H1 (cell line): ENCODE results near the gene C7orf25. TPM values are rescaled to one million over a fixed set of nuclear protein-coding genes. Genes with fewer than 3 reads are reported as not detected.

Experiments used
- CTCF ChIA-PET: fragments of 300-600 bp; sonication (Branson Sonifier 250); formaldehyde crosslinking; loops from one replicate; lab custom pipeline; 2021; ENCODE audit not compliant: partially characterized antibody; lab: Charles Lee
- POLR2A ChIA-PET: fragments of 300-600 bp; sonication (Branson Sonifier 250); formaldehyde crosslinking; loops from one replicate; lab custom pipeline; 2021; ENCODE audit warnings: inconsistent platforms; ENCODE audit not compliant: partially characterized antibody; lab: Charles Lee
- DNase-seq, 2 experiments: peaks; one replicate each; pipeline versions ENCODE4 v3.0.0 to v3.0.0-alpha.2; 2010 to 2022; ENCODE audit warnings: low spot score in 2 of 2, low read depth in 1 of 2, mixed read lengths in 1 of 2
- FAIRE-seq: peaks from 2 replicates; lab custom pipeline; 2011; peaks lifted over from hg19 to GRCh38; lab: Jason Lieb, UNC
- H2AFZ ChIP-seq: 2 replicates; pipeline ENCODE4 v1.8.1; 2012; ENCODE audit warnings: low read length, inconsistent platforms
- H2AK5ac ChIP-seq: 2 replicates; pipeline ENCODE4 v1.6.1; 2013; ENCODE audit warnings: low read depth, low read length
- H2BK120ac ChIP-seq: replicated peaks from 2 replicates; pipeline ENCODE3; 2013; ENCODE audit warnings: low read depth, low read length, inconsistent platforms
- H2BK12ac ChIP-seq: 2 replicates; pipeline ENCODE4 v1.6.1; 2013; ENCODE audit warnings: low read depth, low read length
- H2BK15ac ChIP-seq: 2 replicates; pipeline ENCODE4 v1.6.1; 2013; ENCODE audit warnings: low read length
- H2BK20ac ChIP-seq: 2 replicates; pipeline ENCODE4 v1.6.1; 2013; ENCODE audit warnings: low read length
- H2BK5ac ChIP-seq: 2 replicates; pipeline ENCODE4 v1.6.1; 2013; ENCODE audit warnings: low read depth, low read length
- H3K14ac ChIP-seq: 2 replicates; pipeline ENCODE4 v1.6.1; 2013; ENCODE audit warnings: inconsistent platforms; ENCODE audit not compliant: insufficient read length
- H3K18ac ChIP-seq: 2 replicates; pipeline ENCODE4 v1.6.1; 2013; ENCODE audit warnings: low read length; ENCODE audit errors: extremely low read depth
- H3K23ac ChIP-seq: 2 replicates; pipeline ENCODE4 v1.6.1; 2013; ENCODE audit warnings: inconsistent platforms; ENCODE audit not compliant: insufficient read length
- H3K23me2 ChIP-seq: 2 replicates; pipeline ENCODE4 v1.6.1; 2013; ENCODE audit warnings: low read depth, low read length
- H3K27ac ChIP-seq: 2 replicates; pipeline ENCODE4 v1.6.1; 2011; ENCODE audit warnings: low read depth, low read length, inconsistent platforms
- H3K27me3 ChIP-seq, 4 experiments: replicated peaks in 1 of 4; 1 replicate in 1 of 4; 2 replicates in 3 of 4; pipeline versions ENCODE4 v1.6.1 to v1.8.1; 2011 to 2013; ENCODE audit warnings: low read length in 3 of 4, mild to moderate bottlenecking in 3 of 4, inconsistent platforms in 2 of 4, mixed read lengths in 2 of 4, moderate library complexity in 1 of 4; ENCODE audit not compliant: control insufficient read depth in 3 of 4, insufficient read depth in 3 of 4; ENCODE audit errors: extremely low read depth in 1 of 4
- H3K36me3 ChIP-seq, 4 experiments: 2 replicates each; pipeline versions ENCODE4 v1.6.1 to v1.8.1; 2011 to 2013; ENCODE audit warnings: mild to moderate bottlenecking in 4 of 4, low read length in 3 of 4, moderate library complexity in 2 of 4, control low read depth in 1 of 4, inconsistent platforms in 1 of 4; ENCODE audit not compliant: insufficient read depth in 4 of 4, control insufficient read depth in 2 of 4
- H3K4ac ChIP-seq: replicated peaks from 2 replicates; pipeline ENCODE3; 2013; ENCODE audit warnings: low read length, low read depth, mixed read lengths, inconsistent platforms; ENCODE audit not compliant: insufficient read length
- H3K4me1 ChIP-seq, 4 experiments: replicated peaks in 1 of 4; 1 replicate in 1 of 4; 2 replicates in 3 of 4; pipeline versions ENCODE4 v1.6.1 to v1.8.1; 2011 to 2013; ENCODE audit warnings: low read length in 3 of 4, inconsistent platforms in 2 of 4, mixed read lengths in 1 of 4; ENCODE audit not compliant: insufficient read depth in 4 of 4, control insufficient read depth in 3 of 4
- H3K4me2 ChIP-seq, 2 experiments: 2 replicates each; pipeline versions ENCODE4 v1.6.1 to v1.8.1; 2011 to 2013; ENCODE audit warnings: low read depth in 2 of 2, low read length in 2 of 2, control low read depth in 1 of 2, inconsistent platforms in 1 of 2, mild to moderate bottlenecking in 1 of 2; ENCODE audit not compliant: insufficient read depth in 1 of 2
- H3K4me3 ChIP-seq, 4 experiments: fragments of 200-600, 300-600 bp in 1 of 4; sonication (generic), shearing (Covaris generic), sonication (Bioruptor Twin) in 1 of 4; 2 replicates each; pipeline versions ENCODE4 v1.5.1 to v1.8.1; 2011 to 2016; ENCODE audit warnings: low read length in 4 of 4, low read depth in 3 of 4, control low read depth in 2 of 4, inconsistent platforms in 2 of 4, mild to moderate bottlenecking in 2 of 4, mixed read lengths in 1 of 4, moderate library complexity in 1 of 4; ENCODE audit not compliant: insufficient read depth in 2 of 4; ENCODE audit errors: extremely low read depth in 1 of 4
- H3K56ac ChIP-seq: replicated peaks from 2 replicates; pipeline ENCODE3; 2013; ENCODE audit warnings: low read depth, mild to moderate bottlenecking, mixed read lengths, low read length, inconsistent platforms; ENCODE audit not compliant: insufficient read length
- H3K79me1 ChIP-seq: 2 replicates; pipeline ENCODE4 v1.6.1; 2013; ENCODE audit warnings: low read depth, low read length, control low read depth
- H3K79me2 ChIP-seq, 2 experiments: 2 replicates each; pipeline versions ENCODE4 v1.6.1 to v1.8.1; 2012 to 2013; ENCODE audit warnings: low read length in 2 of 2, mild to moderate bottlenecking in 2 of 2, inconsistent platforms in 1 of 2; ENCODE audit not compliant: insufficient read depth in 2 of 2, control insufficient read depth in 1 of 2
- H3K9ac ChIP-seq, 4 experiments: replicated peaks in 1 of 4; 1 replicate in 1 of 4; 2 replicates in 3 of 4; pipeline versions ENCODE4 v1.6.1 to v1.8.1; 2011 to 2013; ENCODE audit warnings: low read depth in 3 of 4, low read length in 3 of 4, control low read depth in 2 of 4, mild to moderate bottlenecking in 2 of 4, moderate library complexity in 2 of 4, inconsistent platforms in 1 of 4; ENCODE audit errors: extremely low read depth in 1 of 4
- H3K9me3 ChIP-seq, 2 experiments: 2 replicates each; pipeline versions ENCODE4 v1.6.1 to v1.8.1; 2012 to 2013; ENCODE audit warnings: mild to moderate bottlenecking in 2 of 2, moderate library complexity in 2 of 2, control low read depth in 1 of 2, inconsistent platforms in 1 of 2, low read depth in 1 of 2, low read length in 1 of 2, mixed read lengths in 1 of 2; ENCODE audit not compliant: insufficient read depth in 2 of 2
- H4K20me1 ChIP-seq, 2 experiments: replicated peaks in 1 of 2; 2 replicates each; pipeline versions ENCODE3 to v1.8.1; 2011 to 2013; ENCODE audit warnings: inconsistent platforms in 2 of 2, low read length in 2 of 2, mild to moderate bottlenecking in 1 of 2; ENCODE audit not compliant: insufficient read depth in 2 of 2, control insufficient read depth in 1 of 2
- H4K5ac ChIP-seq: 2 replicates; pipeline ENCODE4 v1.6.1; 2013; ENCODE audit warnings: low read length, low read depth, mixed read lengths, inconsistent platforms; ENCODE audit not compliant: insufficient read length
- H4K8ac ChIP-seq: 2 replicates; pipeline ENCODE4 v1.8.0; 2013; ENCODE audit warnings: mild to moderate bottlenecking, moderate library complexity, low read length, inconsistent platforms; ENCODE audit not compliant: insufficient read depth; ENCODE audit errors: extremely low read depth
- H4K91ac ChIP-seq: replicated peaks from 2 replicates; pipeline ENCODE3; 2013; ENCODE audit warnings: low read length, mixed read lengths, inconsistent platforms; ENCODE audit not compliant: insufficient read length
- KDM4A ChIP-seq: IDR thresholded peaks from one replicate; pipeline ENCODE4 v1.7.1; 2012; ENCODE audit warnings: low read depth, mild to moderate bottlenecking, moderate library complexity, low read length, inconsistent platforms; ENCODE audit not compliant: severe bottlenecking
- POLR2A ChIP-seq, 2 experiments: IDR thresholded peaks; 1 replicate in 1 of 2; 2 replicates in 1 of 2; pipeline ENCODE4 v1.6.1; 2011; ENCODE audit warnings: low read depth in 2 of 2, low read length in 2 of 2, mild to moderate bottlenecking in 2 of 2; ENCODE audit errors: control extremely low read depth in 1 of 2
- SAP30 ChIP-seq: fragments of 300-600 bp; sonication (generic); IDR thresholded peaks from 2 replicates; pipeline ENCODE4 v1.7.1; 2012; ENCODE audit warnings: low read length, moderate library complexity, mild to moderate bottlenecking, inconsistent platforms; ENCODE audit not compliant: insufficient read depth, insufficient replicate concordance
- TAF7 ChIP-seq: optimal IDR thresholded peaks from 2 replicates; pipeline ENCODE3; 2011; ENCODE audit warnings: low read depth, mild to moderate bottlenecking, inconsistent platforms, low read length, moderate library complexity, borderline replicate concordance
- WGBS, 2 experiments: shearing (Covaris generic) in 1 of 2; methylation state at CpG; one replicate each; pipeline versions ENCODE4 v1.1.6 to v1.1.7; 2013 to 2015; ENCODE audit warnings: low lambda C conversion rate in 2 of 2, mixed read lengths in 2 of 2, inconsistent platforms in 1 of 2, low coverage in 1 of 2, missing lambda C conversion rate in 1 of 2; ENCODE audit not compliant: insufficient replicate concordance in 2 of 2, insufficient coverage in 1 of 2, insufficient read length in 1 of 2; ENCODE audit errors: extremely low coverage in 1 of 2, missing lambda C conversion rate in 1 of 2; 5-methylcytosine and 5-hydroxymethylcytosine counted together
- polyA plus RNA-seq, 7 experiments: library from polyadenylated mRNA; depleted of rRNA in 3 of 7; stranded (reverse) in 5 of 7; unstranded in 2 of 7; fragments of >200 nt in 5 of 7; fragments of 200-250 nt in 2 of 7; gene quantifications; 1 replicate in 5 of 7; 2 replicates in 1 of 7; 4 replicates in 1 of 7; pipeline versions ENCODE4 v1.2.1 to v1.2.3, GENCODE V29; 2011 to 2013; ENCODE audit warnings: missing spikeins in 2 of 7, mixed read lengths in 2 of 7
- total RNA-seq: library from RNA; stranded (reverse); fragmentation: NEBNext Ultra II Directional; extraction: Animal tissue kit (Norgen Biotek cat#: 25700); gene quantifications from 2 replicates; pipeline ENCODE4 v1.2.1, GENCODE V29; 2021

The C7orf25 gene
- total and polyA plus RNA-seq, 2 of the 8 experiments (the other 6 are each of a cell fraction or from before 2014, with no cell fraction given) = 0.70 to 4.5 TPM

DNA sequence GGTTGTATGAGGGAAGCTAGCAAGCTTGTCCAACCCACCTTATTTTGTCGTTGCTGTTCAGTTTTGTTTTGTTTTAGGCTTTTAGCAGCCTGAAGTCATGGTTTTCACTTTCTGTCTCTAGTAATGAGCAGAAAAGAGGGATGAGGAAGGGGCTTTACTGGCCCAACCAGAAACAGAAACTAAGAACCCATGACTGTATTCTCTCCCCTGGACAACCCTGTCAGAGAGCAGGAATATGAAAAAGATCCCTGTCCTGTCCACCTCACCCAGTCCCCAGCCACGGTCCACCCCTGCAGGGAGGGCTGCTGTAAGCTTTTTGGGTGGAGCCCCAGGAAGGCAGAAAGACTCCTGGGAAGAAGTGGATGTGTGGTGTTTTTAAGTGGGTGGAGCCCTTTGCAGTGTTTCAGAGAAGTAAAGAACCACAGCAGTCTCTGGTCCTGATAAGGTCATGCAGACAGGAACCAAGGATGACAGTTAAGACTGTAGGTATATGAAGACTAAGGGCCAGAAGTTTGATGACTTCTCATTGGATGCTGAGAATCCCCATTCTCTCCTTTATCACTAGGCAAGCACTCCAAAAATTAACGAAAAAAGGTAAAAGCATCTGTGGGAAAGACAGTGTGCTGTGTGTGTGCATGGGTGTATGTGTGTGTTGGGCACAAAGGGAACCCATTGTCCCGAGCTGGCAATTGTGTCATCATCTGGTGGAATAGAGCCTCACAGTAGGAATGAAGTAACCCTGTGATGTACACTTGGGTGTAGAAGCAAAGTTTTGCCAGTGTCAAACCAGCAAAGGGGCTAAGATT, 34.2 kb upstream of the C7orf25 start:
- no peak for DNase-seq
- no peak for FAIRE-seq

More for the DNA sequence above, 34.2 kb upstream of the C7orf25 start:
- H2BK15ac ChIP-seq = 0 out of 2 replicates have a peak overlapping the region, but pooled peaks have one; percentile 67
- no peak overlapping the region; the same call in 1 of the 2 replicates for H2BK12ac ChIP-seq
- H2BK120ac ChIP-seq = no peak overlapping the region
- H3K79me1 ChIP-seq = no peaks in the 10 kb centered on the region
- no peaks in the 10 kb centered on the region for H3K36me3 ChIP-seq
- no peak for TF ChIP-seq POLR2A (IDR thresholded peaks at IDR 0.05; ENCODE audit: control extremely low read depth in 1 of 2, low read depth in 2 of 2, low read length in 2 of 2)
- TF ChIP-seq TAF7 = no peak
- no peak for TF ChIP-seq KDM4A
- TF ChIP-seq SAP30 = no peak
- H3K9me3 ChIP-seq = no peaks in the 10 kb centered on the region
- whole genome bisulfite sequencing, 2 experiments = 66% methylated on average over 4 of the region's 4 CpGs; no CpG with 5 or more reads in 1 of the 2 experiments
- ChIA-PET CTCF (interaction anchor here (0.6 to 1.5 kb wide), 5 partner anchors 15 to 683 kb away, joined by 3 to 8 read pairs (median 4); no protein-coding TSS in a partner anchor), POLR2A (interaction anchor here (1.0 to 1.7 kb wide), 2 partner anchors 14 to 27 kb away, joined by 3 to 8 read pairs; partner anchors contain the start of genes MRPL32 and PSMA2)
- no peak overlapping the region for H3K4me2 ChIP-seq
- H3K18ac ChIP-seq = no peak overlapping the region
- H4K5ac ChIP-seq = no peak overlapping the region
- H3K27ac ChIP-seq = no peak overlapping the region
- H2AFZ ChIP-seq = peak overlapping the region; percentile 62; the same call in 1 of the 2 replicates
- no peak overlapping the region for H4K91ac ChIP-seq
- no peak overlapping the region for H3K4ac ChIP-seq
- no peak overlapping the region for H3K14ac ChIP-seq
- H3K23ac ChIP-seq = no peak overlapping the region
- no peak overlapping the region for H3K4me3 ChIP-seq
- H3K9ac ChIP-seq = no peak overlapping the region
- no peak overlapping the region for H2BK20ac ChIP-seq
- no peaks in the 10 kb centered on the region; a peak in 1 of 7 replicates for H3K4me1 ChIP-seq
- no peaks in the 10 kb centered on the region; the same call in 1 of the 2 replicates for H3K23me2 ChIP-seq
- H4K8ac ChIP-seq = no peak overlapping the region; the same call in 1 of the 2 replicates
- H4K20me1 ChIP-seq = no peaks in the 10 kb centered on the region
- H2AK5ac ChIP-seq = no peak overlapping the region
- no peaks in the 10 kb centered on the region for H3K27me3 ChIP-seq
- H2BK5ac ChIP-seq = no peak overlapping the region
- H3K56ac ChIP-seq = no peak overlapping the region
- no peaks in the 10 kb centered on the region for H3K79me2 ChIP-seq
